Mammary epithelial cell (primary cell): ENCODE results near the gene C19orf85.

Experiments used
- EZH2 ChIP-seq: IDR thresholded peaks from 2 replicates; pipeline ENCODE4 v1.6.1; 2012; ENCODE audit warnings: low read length, inconsistent platforms, borderline replicate concordance
- TF ChIP-seq, protein P1 (sequence below), 2 donors: IDR thresholded peaks in 1 of 2; conservative IDR thresholded peaks in 1 of 2; 2 replicates each; pipeline ENCODE4 v1.5.1; 2011 to 2012; ENCODE audit warnings: inconsistent platforms in 2 of 2, low read length in 2 of 2, mild to moderate bottlenecking in 2 of 2, control low read depth in 1 of 2, low read depth in 1 of 2; ENCODE audit not compliant: insufficient read depth in 1 of 2; ENCODE audit errors: extremely low read depth in 1 of 2

DNA sequence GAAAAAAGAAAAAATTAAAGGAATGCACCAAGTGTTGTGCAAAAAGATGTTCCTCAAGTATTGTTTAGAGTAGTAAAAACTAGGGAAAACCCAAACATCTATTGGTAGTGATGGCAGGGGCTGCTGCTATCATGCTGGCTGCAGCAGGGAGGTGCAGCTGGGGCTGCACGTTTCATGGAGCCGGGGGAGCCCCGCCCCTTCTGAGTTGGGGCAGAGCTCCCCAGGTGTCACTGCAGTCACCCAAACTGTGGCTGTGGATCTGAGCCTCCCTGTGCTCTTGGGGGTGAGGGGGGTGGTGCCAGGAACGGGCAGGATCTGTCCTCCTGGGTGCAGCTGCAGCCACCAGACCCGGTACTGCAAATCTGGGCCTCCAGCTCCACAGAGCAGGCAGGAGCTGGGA, 45.4 kb downstream of the C19orf85 start:
- TF ChIP-seq, protein P1, sequence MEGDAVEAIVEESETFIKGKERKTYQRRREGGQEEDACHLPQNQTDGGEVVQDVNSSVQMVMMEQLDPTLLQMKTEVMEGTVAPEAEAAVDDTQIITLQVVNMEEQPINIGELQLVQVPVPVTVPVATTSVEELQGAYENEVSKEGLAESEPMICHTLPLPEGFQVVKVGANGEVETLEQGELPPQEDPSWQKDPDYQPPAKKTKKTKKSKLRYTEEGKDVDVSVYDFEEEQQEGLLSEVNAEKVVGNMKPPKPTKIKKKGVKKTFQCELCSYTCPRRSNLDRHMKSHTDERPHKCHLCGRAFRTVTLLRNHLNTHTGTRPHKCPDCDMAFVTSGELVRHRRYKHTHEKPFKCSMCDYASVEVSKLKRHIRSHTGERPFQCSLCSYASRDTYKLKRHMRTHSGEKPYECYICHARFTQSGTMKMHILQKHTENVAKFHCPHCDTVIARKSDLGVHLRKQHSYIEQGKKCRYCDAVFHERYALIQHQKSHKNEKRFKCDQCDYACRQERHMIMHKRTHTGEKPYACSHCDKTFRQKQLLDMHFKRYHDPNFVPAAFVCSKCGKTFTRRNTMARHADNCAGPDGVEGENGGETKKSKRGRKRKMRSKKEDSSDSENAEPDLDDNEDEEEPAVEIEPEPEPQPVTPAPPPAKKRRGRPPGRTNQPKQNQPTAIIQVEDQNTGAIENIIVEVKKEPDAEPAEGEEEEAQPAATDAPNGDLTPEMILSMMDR (conservative IDR thresholded peaks at IDR 0.05 in 1 of 2, IDR thresholded peaks at IDR 0.05 in 1 of 2; ENCODE audit: extremely low read depth in 1 of 2, insufficient read depth in 1 of 2, low read depth in 1 of 2, low read length in 2 of 2): no peak
- TF ChIP-seq EZH2: no peak
